ENCODE measurements around the gene PDGFRA. TPM values are rescaled to one million over a fixed set of nuclear protein-coding genes. Genes with fewer than 3 reads are reported as not detected.

The PDGFRA gene
- total RNA-seq, 1 donor from 2014 or later = 2.1 TPM

- H3K27me3 Mint-ChIP-seq (ENCODE audit: low read depth) = peaks cover under 1% of the 10 kb centered on the region
- H3K36me3 Mint-ChIP-seq (ENCODE audit: low read depth) = peaks cover 10% of the 10 kb centered on the region
- peaks cover 2% of the 10 kb centered on the region for H3K4me1 Mint-ChIP-seq
- TF ChIP-seq CTCF (conservative IDR thresholded peaks at IDR 0.05) = no peak
- no peak overlapping the region for H3K27ac Mint-ChIP-seq (ENCODE audit: unreplicated experiment)
- peaks cover 12% of the 10 kb centered on the region for H3K9me3 Mint-ChIP-seq
- no peak overlapping the region for H3K4me3 Mint-ChIP-seq
- DNase-seq (ENCODE audit: low read depth, low spot score) = no peak
Measured at GRCh38 chr4:54282837-54283236, 53.7 kb downstream of the PDGFRA start.

GRCh38 chr4:54289316-54289715 is 60.2 kb downstream of the PDGFRA start:
- H3K4me1 Mint-ChIP-seq = no peaks in the 10 kb centered on the region
- no peak overlapping the region for H3K27ac Mint-ChIP-seq (ENCODE audit: unreplicated experiment)
- H3K9me3 Mint-ChIP-seq = peaks cover 5% of the 10 kb centered on the region
- TF ChIP-seq CTCF (conservative IDR thresholded peaks at IDR 0.05) = no peak
- H3K27me3 Mint-ChIP-seq (ENCODE audit: low read depth) = no peaks in the 10 kb centered on the region
- no peak for DNase-seq (ENCODE audit: low read depth, low spot score)
- H3K36me3 Mint-ChIP-seq (ENCODE audit: low read depth) = peaks cover 10% of the 10 kb centered on the region
- no peak overlapping the region for H3K4me3 Mint-ChIP-seq

- Mint-ChIP-seq H3K27me3 (ENCODE audit: low read depth) (no peaks in the 10 kb centered on the region), H3K4me1 (no peaks in the 10 kb centered on the region), H3K36me3 (ENCODE audit: low read depth) (peaks cover 7% of the 10 kb centered on the region)
Measured at GRCh38 chr4:54290980-54291379, 61.9 kb downstream of the PDGFRA start.

DNA sequence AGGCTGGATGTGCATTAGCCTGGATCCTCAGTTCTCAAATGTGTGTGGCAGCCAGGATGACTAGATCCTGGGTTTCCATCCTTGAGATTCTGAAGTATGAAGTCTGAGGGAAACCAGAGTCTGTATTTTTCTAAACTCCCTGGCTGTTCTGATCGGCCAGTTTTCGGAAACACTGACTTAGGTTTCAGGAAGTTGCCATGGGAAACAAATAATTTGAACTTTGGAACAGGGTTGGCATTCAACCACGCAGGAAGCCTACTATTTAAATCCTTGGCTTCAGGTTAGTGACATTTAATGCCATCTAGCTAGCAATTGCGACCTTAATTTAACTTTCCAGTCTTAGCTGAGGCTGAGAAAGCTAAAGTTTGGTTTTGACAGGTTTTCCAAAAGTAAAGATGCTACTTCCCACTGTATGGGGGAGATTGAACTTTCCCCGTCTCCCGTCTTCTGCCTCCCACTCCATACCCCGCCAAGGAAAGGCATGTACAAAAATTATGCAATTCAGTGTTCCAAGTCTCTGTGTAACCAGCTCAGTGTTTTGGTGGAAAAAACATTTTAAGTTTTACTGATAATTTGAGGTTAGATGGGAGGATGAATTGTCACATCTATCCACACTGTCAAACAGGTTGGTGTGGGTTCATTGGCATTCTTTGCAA is 67.6 kb downstream of the PDGFRA start:
- no peak for TF ChIP-seq CTCF (conservative IDR thresholded peaks at IDR 0.05)
- Mint-ChIP-seq H3K4me1 (no peaks in the 10 kb centered on the region), H3K9me3 (peaks cover 8% of the 10 kb centered on the region), H3K27me3 (ENCODE audit: low read depth) (no peaks in the 10 kb centered on the region), H3K4me3 (no peak overlapping the region), H3K27ac (ENCODE audit: unreplicated experiment) (no peak overlapping the region), H3K36me3 (ENCODE audit: low read depth) (peaks cover 8% of the 10 kb centered on the region)
- DNase-seq (ENCODE audit: low read depth, low spot score) = no peak

More at GRCh38 chr4:54290980-54291379, 61.9 kb downstream of the PDGFRA start:
- DNase-seq (ENCODE audit: low read depth, low spot score) = no peak
- H3K4me3 Mint-ChIP-seq = no peak overlapping the region
- TF ChIP-seq CTCF (conservative IDR thresholded peaks at IDR 0.05) = no peak
- H3K27ac Mint-ChIP-seq (ENCODE audit: unreplicated experiment) = no peak overlapping the region
- H3K9me3 Mint-ChIP-seq = peaks cover 4% of the 10 kb centered on the region

DNA sequence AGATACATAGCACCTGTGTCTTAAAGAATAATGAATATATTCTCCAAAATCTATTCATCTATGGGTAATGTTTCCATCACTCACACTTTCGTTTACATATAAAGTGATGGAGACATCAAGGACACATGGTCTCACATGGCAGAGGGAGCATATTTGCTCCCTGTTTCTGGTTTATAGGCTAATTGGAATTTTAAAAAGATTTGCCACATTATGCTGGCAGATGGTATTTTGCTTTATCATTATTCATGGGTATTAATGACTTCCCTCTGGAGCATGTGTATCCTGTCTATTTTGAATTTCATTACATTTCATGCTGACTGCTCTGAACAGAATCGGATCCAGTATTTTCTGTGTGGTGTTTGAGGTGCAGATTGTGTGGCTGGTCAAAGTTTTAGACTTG is 79.0 kb downstream of the PDGFRA start:
- peaks cover 9% of the 10 kb centered on the region for H3K27me3 Mint-ChIP-seq (ENCODE audit: low read depth)
- no peak overlapping the region for H3K4me3 Mint-ChIP-seq
- peaks cover 15% of the 10 kb centered on the region for H3K36me3 Mint-ChIP-seq (ENCODE audit: low read depth)
- H3K4me1 Mint-ChIP-seq = no peaks in the 10 kb centered on the region
- DNase-seq (ENCODE audit: low read depth, low spot score) = no peak
- H3K9me3 Mint-ChIP-seq = peaks cover 14% of the 10 kb centered on the region
- H3K27ac Mint-ChIP-seq (ENCODE audit: unreplicated experiment) = no peak overlapping the region
- TF ChIP-seq CTCF (conservative IDR thresholded peaks at IDR 0.05) = no peak
